ENCODE data around the gene ZNF784. TPM values are rescaled to one million over a fixed set of nuclear protein-coding genes. Genes with fewer than 3 reads are reported as not detected.

The ZNF784 gene
- total and polyA plus RNA-seq, 2 donors (not counting 3 experiments of a cell fraction or from before 2014, with no cell fraction given), result 4.9 TPM

GRCh38 chr19:55654323-55654867 lies 30.0 kb upstream of the ZNF784 start:
- Histone ChIP-seq H3K4me1 (ENCODE audit: control insufficient read depth, extremely low read depth, insufficient read depth, low read length) (peaks cover 25% of the 10 kb centered on the region), H3K9me1 (replicated peaks; ENCODE audit: control insufficient read depth, extremely low read depth, insufficient read depth, low read length) (no peaks in the 10 kb centered on the region), H3K4me2 (ENCODE audit: insufficient read depth, low read length) (peak overlapping the region; percentile 85), H3K9ac (replicated peaks; ENCODE audit: extremely low read depth, insufficient read depth, low read length) (peak overlapping the region; percentile 100), H3K27ac (ENCODE audit: insufficient read depth, low read depth, low read length) (peak overlapping the region; percentile 99), H3K79me2 (ENCODE audit: control insufficient read depth, insufficient read depth, low read length) (peaks cover 44% of the 10 kb centered on the region), H3K9me3 (replicated peaks; ENCODE audit: control insufficient read depth, insufficient read depth, low read length) (no peaks in the 10 kb centered on the region), H4K20me1 (replicated peaks; ENCODE audit: control insufficient read depth, extremely low read depth, insufficient read depth, low read length) (peaks cover 12% of the 10 kb centered on the region), H3K4me3 (replicated peaks in 1 of 3; ENCODE audit: insufficient read depth in 1 of 3, low read depth in 1 of 3, low read length in 3 of 3) (peak overlapping the region; percentile 86 to 98 (median 89)), H3K27me3 (ENCODE audit: control insufficient read depth in 2 of 2, insufficient read depth in 2 of 2, low read length in 2 of 2) (no peaks in the 10 kb centered on the region), H2AFZ (ENCODE audit: low read depth, low read length) (peak overlapping the region; percentile 95), H3K36me3 (ENCODE audit: control insufficient read depth in 2 of 2, extremely low read depth in 1 of 2, insufficient read depth in 2 of 2, low read length in 2 of 2) (peaks cover 0 to 4% of the 10 kb centered on the region in 2 experiments)
- TF ChIP-seq MYC (IDR thresholded peaks at IDR 0.05; ENCODE audit: low read depth, low read length) (no peak), EZH2 (IDR thresholded peaks at IDR 0.05; ENCODE audit: borderline replicate concordance, low read depth, low read length, severe bottlenecking) (no peak), FOS (IDR thresholded peaks at IDR 0.05; ENCODE audit: borderline replicate concordance, insufficient read depth, low read length) (no peak)
- intact Hi-C loops (cut with micrococcal nuclease) (loop anchor here (1.0 to 10.0 kb wide), 5 partner anchors 21 to 1190 kb away; partner anchors contain the start of genes EPN1, KMT5C, LENG9 and ZNF524), dilution Hi-C loops (cut with MboI; ENCODE audit: extremely low pct_ligation_motif_present, low sequenced_read_pairs) (no loop called here)
- BruUV-seq (replicated peaks), result no TSS peak
- CTCF ChIA-PET, result interaction anchor here (0.6 to 1.5 kb wide), 16 partner anchors 12 to 187 kb away, joined by 3 to 28 read pairs (median 4); partner anchors contain the start of genes FIZ1 and ZNF524
- peak; percentile 100 for FAIRE-seq
- DNase-seq (ENCODE audit: low read depth, low spot score), result peak; percentile 99
- POLR2A ChIA-PET, result interaction anchor here (0.6 to 1.2 kb wide), 7 partner anchors 12 to 572 kb away, joined by 3 to 7 read pairs (median 4); partner anchors contain the start of genes FIZ1 and ZNF865

- Histone ChIP-seq H3K9me1 (replicated peaks; ENCODE audit: control insufficient read depth, extremely low read depth, insufficient read depth, low read length) (no peaks in the 10 kb centered on the region), H3K4me1 (ENCODE audit: control insufficient read depth, extremely low read depth, insufficient read depth, low read length) (peaks cover 26% of the 10 kb centered on the region), H3K27ac (ENCODE audit: insufficient read depth, low read depth, low read length) (peak overlapping the region; percentile 99), H3K4me2 (ENCODE audit: insufficient read depth, low read length) (peak overlapping the region; percentile 85), H4K20me1 (replicated peaks; ENCODE audit: control insufficient read depth, extremely low read depth, insufficient read depth, low read length) (peaks cover 12% of the 10 kb centered on the region), H3K4me3 (replicated peaks in 1 of 3; ENCODE audit: insufficient read depth in 1 of 3, low read depth in 1 of 3, low read length in 3 of 3) (peak overlapping the region; percentile 17 to 98 (median 89)), H3K9me3 (replicated peaks; ENCODE audit: control insufficient read depth, insufficient read depth, low read length) (no peaks in the 10 kb centered on the region), H3K27me3 (ENCODE audit: control insufficient read depth in 2 of 2, insufficient read depth in 2 of 2, low read length in 2 of 2) (no peaks in the 10 kb centered on the region), H3K79me2 (ENCODE audit: control insufficient read depth, insufficient read depth, low read length) (peaks cover 38% of the 10 kb centered on the region), H2AFZ (ENCODE audit: low read depth, low read length) (peak overlapping the region; percentile 58), H3K36me3 (ENCODE audit: control insufficient read depth in 2 of 2, extremely low read depth in 1 of 2, insufficient read depth in 2 of 2, low read length in 2 of 2) (peaks cover 0 to 1% of the 10 kb centered on the region in 2 experiments), H3K9ac (replicated peaks; ENCODE audit: extremely low read depth, insufficient read depth, low read length) (peak overlapping the region; percentile 100)
- BruUV-seq (replicated peaks), result TSS peak; percentile 66
- FAIRE-seq (no peak), DNase-seq (ENCODE audit: low read depth, low spot score) (peak; percentile 99)
- dilution Hi-C loops (cut with MboI; ENCODE audit: extremely low pct_ligation_motif_present, low sequenced_read_pairs), result no loop called here
- CTCF ChIA-PET, result interaction anchor here (0.7 to 1.6 kb wide), 19 partner anchors 12 to 186 kb away, joined by 3 to 28 read pairs (median 4); partner anchors contain the start of genes FIZ1 and ZNF524
- TF ChIP-seq GATA2 (IDR thresholded peaks at IDR 0.05; ENCODE audit: insufficient read depth, insufficient read length, low read depth, low read length) (no peak), MAX (IDR thresholded peaks at IDR 0.05; ENCODE audit: insufficient read depth, insufficient read length) (peak; percentile 21), JUN (IDR thresholded peaks at IDR 0.05; ENCODE audit: borderline replicate concordance, insufficient read depth, insufficient read length, low read depth) (no peak), POLR2AphosphoS5 (IDR thresholded peaks at IDR 0.05; ENCODE audit: insufficient read depth, low read depth, low read length) (peak; percentile 73), FOS (IDR thresholded peaks at IDR 0.05; ENCODE audit: borderline replicate concordance, insufficient read depth, low read length) (no peak), POLR2A (IDR thresholded peaks at IDR 0.05; ENCODE audit: low read depth, low read length) (peak; percentile 79), CTCF (IDR thresholded peaks at IDR 0.05; ENCODE audit: extremely low read depth in 1 of 2, insufficient read depth in 1 of 2, low read depth in 1 of 2, low read length in 2 of 2) (peak; percentile 100), EZH2 (IDR thresholded peaks at IDR 0.05; ENCODE audit: borderline replicate concordance, low read depth, low read length, severe bottlenecking) (no peak), MYC (IDR thresholded peaks at IDR 0.05; ENCODE audit: low read depth, low read length) (no peak)
- POLR2A ChIA-PET, result interaction anchor here (0.7 to 1.2 kb wide), 6 partner anchors 12 to 680 kb away, joined by 3 to 7 read pairs (median 4); partner anchors contain the start of genes FIZ1 and ZNF865
- intact Hi-C loops (cut with micrococcal nuclease), result loop anchor here (1.0 to 10.0 kb wide), 7 partner anchors 13 to 1189 kb away; partner anchors contain the start of genes EPN1, KMT5C, LENG9 and ZNF524
These were observed 29.4 kb upstream of the ZNF784 start for GRCh38 chr19:55653651-55654322.

Measured in endothelial cell of umbilical vein (primary cell).